ENCODE data around the gene ACYP1.

GRCh38 chr14:75054421-75054820 is 9.4 kb downstream of the ACYP1 start:
- no peak for TF ChIP-seq POLR2A (IDR thresholded peaks at IDR 0.05; ENCODE audit: low read depth, low read length)
- no peak for TF ChIP-seq TAF1 (IDR thresholded peaks at IDR 0.05; ENCODE audit: borderline replicate concordance, low read depth, low read length)
- no peak for TF ChIP-seq POLR2AphosphoS5 (IDR thresholded peaks at IDR 0.05; ENCODE audit: low read depth, low read length)
